Stimulated activated CD8-positive, alpha-beta memory T cell treated with anti-CD3 and anti-CD28 coated beads, Interleukin-15, amount 100 ng/mL, for 4 hours (primary cell): Measurements from ENCODE around the gene VAMP2.

Experiments
- DNase-seq, 2 donors: peaks; one replicate each; pipeline ENCODE4 v3.0.0-alpha.2; 2020; ENCODE audit warnings: low read depth in 2 of 2

The VAMP2 gene

GRCh38 chr17:8123695-8124349 is 38.9 kb downstream of the VAMP2 start, which contains the start of gene HES7:
HES7 (minus strand) TSS chr17:8124106; CDS start chr17:8124084, 22 bp downstream.
- no peak for DNase-seq

GRCh38 chr17:8122924-8123694 is 39.6 kb downstream of the VAMP2 start:
- no peak for DNase-seq

- no peak for DNase-seq
Observed at GRCh38 chr17:8122422-8122923, 40.3 kb downstream of the VAMP2 start.

- no peak for DNase-seq
Observed at GRCh38 chr17:8121681-8122421, 40.9 kb downstream of the VAMP2 start.

- no peak for DNase-seq
Observed at GRCh38 chr17:8121407-8121680, 41.4 kb downstream of the VAMP2 start.

GRCh38 chr17:8120520-8121406 is 42.0 kb downstream of the VAMP2 start:
- peak in 1 of 2 donors; percentile 43 for DNase-seq

- DNase-seq = peak in 1 of 2 donors; percentile 71
Observed at GRCh38 chr17:8119581-8120519, 42.9 kb downstream of the VAMP2 start.

GRCh38 chr17:8118769-8119580 is 43.8 kb downstream of the VAMP2 start:
- peak; percentile 67 to 73 for DNase-seq

- no peak for DNase-seq
Observed at GRCh38 chr17:8117980-8118768, 44.6 kb downstream of the VAMP2 start, which contains the start of gene ALOXE3. ALOXE3 (minus strand) TSS chr17:8118514; CDS start chr17:8117990, 524 bp downstream.

- DNase-seq = no peak
Observed at GRCh38 chr17:8117367-8117979, 45.3 kb downstream of the VAMP2 start.

- DNase-seq = no peak
Observed at GRCh38 chr17:8116776-8117175, 46.0 kb downstream of the VAMP2 start.

GRCh38 chr17:8110907-8111306 is 51.8 kb downstream of the VAMP2 start:
- DNase-seq = no peak

- no peak for DNase-seq
Observed at GRCh38 chr17:8110456-8110804, 52.3 kb downstream of the VAMP2 start.

GRCh38 chr17:8109661-8110455 is 52.9 kb downstream of the VAMP2 start:
- peak; percentile 51 to 60 for DNase-seq
